Activated B cell treated with CpG ODN at 0.5 μM for 24 hours (primary cell): ENCODE data around the gene CATSPER1. TPM values are rescaled to one million over a fixed set of nuclear protein-coding genes. Genes with fewer than 3 reads are reported as not detected.
A peak's percentile ranks its signal among the peaks of the same experiment; 100 is the strongest.

Experiments used
- ATAC-seq: fragments of 200-7000 bp; cut with Tn5 transposase; one replicate; pipeline ENCODE4 v1.10.0; 2021; ENCODE audit warnings: low read depth, mild to moderate bottlenecking, moderate library complexity
- CTCF ChIA-PET: fragments of 350-600 bp; sonication (Branson Sonifier 250); formaldehyde crosslinking; loops from one replicate; lab custom pipeline; 2021; ENCODE audit warnings: antibody characterized with exemption; lab: Charles Lee
- POLR2A ChIA-PET: fragments of 350-600 bp; sonication (Branson Sonifier 250); formaldehyde crosslinking; loops from one replicate; lab custom pipeline; 2021; ENCODE audit warnings: antibody characterized with exemption; lab: Charles Lee
- DNase-seq: peaks from one replicate; pipeline ENCODE4 v3.0.0; 2022
- H3K27ac Mint-ChIP-seq: one replicate; pipeline ENCODE4 v1.8.0; 2020; ENCODE audit warnings: mixed read lengths
- H3K27me3 Mint-ChIP-seq: one replicate; pipeline ENCODE4 v1.8.0; 2021; ENCODE audit warnings: mixed read lengths
- H3K36me3 Mint-ChIP-seq: one replicate; pipeline ENCODE4 v1.8.0; 2021; ENCODE audit warnings: low read depth, mixed read lengths
- H3K4me1 Mint-ChIP-seq: one replicate; pipeline ENCODE4 v1.8.0; 2021; ENCODE audit warnings: mixed read lengths
- H3K4me3 Mint-ChIP-seq: one replicate; pipeline ENCODE4 v1.8.0; 2020; ENCODE audit warnings: mild to moderate bottlenecking, mixed read lengths
- H3K9me3 Mint-ChIP-seq: one replicate; pipeline ENCODE4 v1.8.0; 2020; ENCODE audit warnings: mixed read lengths
- CTCF ChIP-seq: fragments of 200-600 bp; IDR thresholded peaks from one replicate; pipeline ENCODE4 v1.8.0; 2022; ENCODE audit warnings: antibody characterized with exemption, mild to moderate bottlenecking
- intact Hi-C: fragments of 100-400 bp; cut with micrococcal nuclease; formaldehyde crosslinking; loops from one replicate; pipeline ENCODE4 v1.15.1; 2024
- total RNA-seq: library from RNA; stranded (reverse); gene quantifications from 2 replicates; pipeline ENCODE4 v1.2.3, GENCODE V29; 2022

The CATSPER1 gene
- total RNA-seq, 1 donor from 2014 or later = not detected

- peaks cover 58% of the 10 kb centered on the region for H3K36me3 Mint-ChIP-seq
- intact Hi-C loops = loop anchor here (5.0 kb wide), 1 partner anchor 342 kb away; the partner anchor contains the start of gene RELA
- peaks cover 34% of the 10 kb centered on the region for H3K4me1 Mint-ChIP-seq
- no peak for DNase-seq
- no peaks in the 10 kb centered on the region for H3K27me3 Mint-ChIP-seq
- peak overlapping the region; percentile 15 for H3K4me3 Mint-ChIP-seq
- ATAC-seq = no peak
- no peak for TF ChIP-seq CTCF
- POLR2A ChIA-PET = no interaction called here
- H3K9me3 Mint-ChIP-seq = no peaks in the 10 kb centered on the region
- CTCF ChIA-PET = interaction anchor here (1.5 kb wide), 1 partner anchor 41 kb away, joined by 5 read pairs; no protein-coding TSS in a partner anchor
- H3K27ac Mint-ChIP-seq = no peak overlapping the region
Measured at GRCh38 chr11:66004186-66004585, 22.1 kb downstream of the CATSPER1 start.

- TF ChIP-seq CTCF = no peak
- intact Hi-C loops = loop anchor here (2.0 to 5.0 kb wide), 2 partner anchors 20 to 341 kb away; partner anchors contain the start of gene RELA
- Mint-ChIP-seq H3K4me1 (peaks cover 36% of the 10 kb centered on the region), H3K4me3 (peak overlapping the region; percentile 100), H3K27ac (peak overlapping the region; percentile 80), H3K27me3 (no peaks in the 10 kb centered on the region), H3K36me3 (peaks cover 67% of the 10 kb centered on the region), H3K9me3 (no peaks in the 10 kb centered on the region)
- POLR2A ChIA-PET = interaction anchor here (1.2 to 1.9 kb wide), 9 partner anchors 10 to 340 kb away, joined by 3 to 28 read pairs (median 8); partner anchors contain the start of genes CCDC85B, CFL1, FIBP and MUS81
- ATAC-seq (no peak), DNase-seq (no peak)
- CTCF ChIA-PET = interaction anchor here (0.6 to 1.2 kb wide), 3 partner anchors 53 to 292 kb away, joined by 3 read pairs; partner anchors contain the start of gene KAT5
Measured at GRCh38 chr11:66003291-66003690, 23.0 kb downstream of the CATSPER1 start.

- Mint-ChIP-seq H3K36me3 (peaks cover 72% of the 10 kb centered on the region), H3K9me3 (no peaks in the 10 kb centered on the region), H3K27ac (peak overlapping the region; percentile 98), H3K27me3 (no peaks in the 10 kb centered on the region), H3K4me1 (peaks cover 36% of the 10 kb centered on the region), H3K4me3 (peak overlapping the region; percentile 100)
- DNase-seq = no peak
- intact Hi-C loops = loop anchor here (1.0 to 5.0 kb wide), 10 partner anchors 13 to 387 kb away; partner anchors contain the start of genes C11orf68, DRAP1, KAT5 and PCNX3
- TF ChIP-seq CTCF = no peak
- ChIA-PET CTCF (interaction anchor here (0.6 to 1.4 kb wide), 7 partner anchors 10 to 291 kb away, joined by 3 to 10 read pairs (median 3); partner anchors contain the start of gene KAT5), POLR2A (interaction anchor here (0.5 to 1.9 kb wide), 26 partner anchors 9 to 670 kb away, joined by 3 to 28 read pairs (median 4); partner anchors contain the start of genes CCDC85B, CFL1, CST6 and FIBP)
- ATAC-seq = peak; percentile 66
Measured at GRCh38 chr11:66002648-66003225, 23.5 kb downstream of the CATSPER1 start.

- H3K27me3 Mint-ChIP-seq = no peaks in the 10 kb centered on the region
- no peaks in the 10 kb centered on the region for H3K9me3 Mint-ChIP-seq
- ChIA-PET POLR2A (interaction anchor here (0.5 to 1.9 kb wide), 30 partner anchors 9 to 1731 kb away, joined by 3 to 28 read pairs (median 4); partner anchors contain the start of genes CCDC85B, CFL1, CST6 and FIBP), CTCF (interaction anchor here (0.9 to 1.4 kb wide), 6 partner anchors 9 to 290 kb away, joined by 3 to 10 read pairs (median 4); partner anchors contain the start of gene KAT5)
- TF ChIP-seq CTCF = no peak
- peaks cover 36% of the 10 kb centered on the region for H3K4me1 Mint-ChIP-seq
- peak within 1 kb of the TSS; percentile 100 for H3K4me3 Mint-ChIP-seq
- intact Hi-C loops = loop anchor here (1.0 to 5.0 kb wide), 10 partner anchors 13 to 387 kb away; partner anchors contain the start of genes C11orf68, DRAP1, KAT5 and PCNX3
- DNase-seq = peak; percentile 86
- H3K27ac Mint-ChIP-seq = peak within 1 kb of the TSS; percentile 98
- ATAC-seq = peak; percentile 82
- peaks cover 79% of the 10 kb centered on the region for H3K36me3 Mint-ChIP-seq
Measured at GRCh38 chr11:66001942-66002647, 24.2 kb downstream of the CATSPER1 start, which contains the start of the genes BANF1 and EIF1AD. Gene BANF1 (plus strand): TSS chr11:66002503. CDS start chr11:66003251, 748 bp downstream. Gene EIF1AD (minus strand): TSS chr11:66002157. CDS start chr11:66000389, 1,768 bp downstream.
